WERI-Rb-1 (cell line): ENCODE results near the gene PSMB4.
A peak's percentile ranks its signal among the peaks of the same experiment; 100 is the strongest.
"Not testable (repeated sequence)": the region's sequence is repeated elsewhere in the genome, so short reads cannot be mapped to it uniquely, and the experiment has no call there.

ENCODE experiments used
- DNase-seq: peaks from one replicate; pipeline ENCODE4 v3.0.0-alpha.2; 2020
- H3K27ac ChIP-seq: fragments of 250-450 bp; sonication (Bioruptor Pico); 2 replicates; pipeline ENCODE4 v1.5.1; 2020; ENCODE audit warnings: mild to moderate bottlenecking, moderate library complexity
- H3K27me3 ChIP-seq: fragments of 250-450 bp; sonication (Bioruptor Pico); 2 replicates; pipeline ENCODE4 v1.5.1; 2021; ENCODE audit warnings: mild to moderate bottlenecking, low read depth, moderate library complexity; ENCODE audit not compliant: insufficient read depth, severe bottlenecking
- H3K36me3 ChIP-seq: fragments of 250-450 bp; sonication (Bioruptor Pico); 2 replicates; pipeline ENCODE4 v1.5.1; 2020; ENCODE audit warnings: mild to moderate bottlenecking, moderate library complexity
- H3K4me3 ChIP-seq: 2 replicates; pipeline ENCODE4 v1.5.1; 2011; ENCODE audit warnings: low read depth, mild to moderate bottlenecking, control low read depth, low read length
- H3K9me3 ChIP-seq: fragments of 250-450 bp; sonication (Bioruptor Pico); 2 replicates; pipeline ENCODE4 v1.5.1; 2021; ENCODE audit warnings: mild to moderate bottlenecking, moderate library complexity; ENCODE audit not compliant: severe bottlenecking
- CTCF ChIP-seq: IDR thresholded peaks from 2 replicates; pipeline ENCODE4 v1.5.1; 2011; ENCODE audit warnings: low read depth, mild to moderate bottlenecking, control low read depth, inconsistent platforms, low read length

The PSMB4 gene

GRCh38 chr1:151399324-151400171 is at the start of gene PSMB4:
Gene PSMB4, plus strand, starts transcription at chr1:151399573. Its CDS starts 15 bp downstream, at chr1:151399588.
- Histone ChIP-seq H3K9me3 (peaks cover 3% of the 10 kb centered on the region), H3K27me3 (no peaks in the 10 kb centered on the region), H3K4me3 (peak within 1 kb of the TSS; percentile 79), H3K36me3 (peaks cover 51% of the 10 kb centered on the region), H3K27ac (peak within 1 kb of the TSS; percentile 81)
- peak; percentile 96 for DNase-seq
- TF ChIP-seq CTCF: peak; percentile 78

- H3K27me3 ChIP-seq, H3K4me3 ChIP-seq, H3K27ac ChIP-seq, DNase-seq, H3K36me3 ChIP-seq: not testable (repeated sequence)
- peaks cover 18% of the 10 kb centered on the region for H3K9me3 ChIP-seq
Measured at GRCh38 chr1:151350323-151350722, 49.0 kb upstream of the PSMB4 start.

- Histone ChIP-seq H3K36me3 (no peaks in the 10 kb centered on the region), H3K27me3 (no peaks in the 10 kb centered on the region), H3K4me3 (no peak overlapping the region), H3K9me3 (peaks cover 18% of the 10 kb centered on the region), H3K27ac (no peak overlapping the region)
- TF ChIP-seq CTCF: no peak
- no peak for DNase-seq
Measured at GRCh38 chr1:151352021-151352718, 47.2 kb upstream of the PSMB4 start.

- H3K36me3 ChIP-seq: no peaks in the 10 kb centered on the region
- peaks cover 14% of the 10 kb centered on the region for H3K9me3 ChIP-seq
- TF ChIP-seq CTCF: no peak
- no peak overlapping the region for H3K27ac ChIP-seq
- no peaks in the 10 kb centered on the region for H3K27me3 ChIP-seq
- H3K4me3 ChIP-seq: no peak overlapping the region
- no peak for DNase-seq
Measured at GRCh38 chr1:151356696-151357095, 42.7 kb upstream of the PSMB4 start.

- DNase-seq: no peak
- Histone ChIP-seq H3K9me3 (peaks cover 31% of the 10 kb centered on the region), H3K36me3 (no peaks in the 10 kb centered on the region), H3K27ac (no peak overlapping the region), H3K4me3 (no peak overlapping the region), H3K27me3 (no peaks in the 10 kb centered on the region)
- no peak for TF ChIP-seq CTCF
Measured at GRCh38 chr1:151361883-151362282, 37.5 kb upstream of the PSMB4 start.
